CD4-positive, alpha-beta T cell (primary cell): ENCODE results near the gene TMEM208. TPM values are rescaled to one million over a fixed set of nuclear protein-coding genes. Genes with fewer than 3 reads are reported as not detected.

Source experiments
- ATAC-seq: fragments of 200-7000 bp; cut with Tn5 transposase; one replicate; pipeline ENCODE4 v1.10.0; 2022; ENCODE audit warnings: mild to moderate bottlenecking; ENCODE audit not compliant: poor library complexity
- CTCF ChIA-PET: fragments of 350-600 bp; sonication (Branson Sonifier 250); formaldehyde crosslinking; loops from one replicate; lab custom pipeline; 2021; ENCODE audit warnings: antibody characterized with exemption, inconsistent platforms; lab: Charles Lee
- POLR2A ChIA-PET: fragments of 350-600 bp; sonication (Branson Sonifier 250); formaldehyde crosslinking; loops from one replicate; lab custom pipeline; 2021; ENCODE audit warnings: antibody characterized with exemption, inconsistent platforms; lab: Charles Lee
- DNase-seq, 14 experiments: peaks; one replicate each; pipeline ENCODE4 v3.0.0-alpha.2; 2013 to 2020; ENCODE audit warnings: mixed read lengths in 2 of 14
- H3K27ac ChIP-seq, 2 donors: one replicate each; pipeline versions ENCODE4 v1.5.1 to v1.7.0; 2013; ENCODE audit warnings: low read length in 2 of 2, low read depth in 1 of 2, mild to moderate bottlenecking in 1 of 2
- H3K27me3 ChIP-seq, 2 experiments: 1 replicate in 1 of 2; 2 replicates in 1 of 2; pipeline versions ENCODE4 v1.6.1 to v1.7.0; 2013; ENCODE audit warnings: low read length in 2 of 2, control low read depth in 1 of 2, mild to moderate bottlenecking in 1 of 2, moderate library complexity in 1 of 2; ENCODE audit not compliant: insufficient read depth in 2 of 2, control insufficient read depth in 1 of 2
- H3K36me3 ChIP-seq: one replicate; pipeline ENCODE4 v1.6.1; 2013; ENCODE audit warnings: low read length, control low read depth; ENCODE audit not compliant: insufficient read depth
- H3K4me1 ChIP-seq: one replicate; pipeline ENCODE4 v1.6.1; 2013; ENCODE audit warnings: low read length, control low read depth; ENCODE audit not compliant: insufficient read depth
- H3K4me3 ChIP-seq: one replicate; pipeline ENCODE4 v1.5.1; 2013; ENCODE audit warnings: mild to moderate bottlenecking, low read length, moderate library complexity
- H3K9me3 ChIP-seq, 2 experiments: 1 replicate in 1 of 2; 2 replicates in 1 of 2; pipeline versions ENCODE4 v1.6.1 to v1.7.0; 2013; ENCODE audit warnings: low read length in 2 of 2, mild to moderate bottlenecking in 2 of 2, control low read depth in 1 of 2, moderate library complexity in 1 of 2; ENCODE audit not compliant: control insufficient read depth in 1 of 2, insufficient read depth in 1 of 2
- H3K27ac Mint-ChIP-seq: one replicate; pipeline ENCODE4 v1.8.0; 2020; ENCODE audit warnings: mixed read lengths
- H3K27me3 Mint-ChIP-seq: one replicate; pipeline ENCODE4 v1.8.0; 2021; ENCODE audit warnings: mixed read lengths
- H3K36me3 Mint-ChIP-seq: one replicate; pipeline ENCODE4 v1.8.0; 2021; ENCODE audit warnings: low read depth, mixed read lengths
- H3K4me1 Mint-ChIP-seq: one replicate; pipeline ENCODE4 v1.8.0; 2021; ENCODE audit warnings: low read depth, mixed read lengths
- H3K4me3 Mint-ChIP-seq: one replicate; pipeline ENCODE4 v1.8.0; 2020; ENCODE audit warnings: mild to moderate bottlenecking, mixed read lengths
- H3K9me3 Mint-ChIP-seq: one replicate; pipeline ENCODE4 v1.8.0; 2020; ENCODE audit warnings: mixed read lengths
- intact Hi-C, 2 experiments: fragments of 100-400 bp; cut with DNase I in 1 of 2; cut with micrococcal nuclease in 1 of 2; formaldehyde crosslinking; loops; one replicate each; pipeline versions ENCODE4 v1.15.1 to v1.9.0; 2023 to 2025; cut with DNase I, micrococcal nuclease
- total RNA-seq, 174 experiments: library from RNA in 2 of 174; stranded (reverse) in 2 of 174; gene quantifications; one replicate each; pipeline ENCODE4 v1.2.3 and lab custom pipeline; 2021 to 2026
- TF ChIP-seq, protein P1 (sequence below): fragments of 200-600 bp; IDR thresholded peaks from one replicate; pipeline ENCODE4 v1.8.0; 2022; ENCODE audit warnings: antibody characterized with exemption, mild to moderate bottlenecking

Gene TMEM208
- total RNA-seq, 2 experiments from 2014 or later, result 35.8 to 37.6 TPM

- Histone ChIP-seq H3K4me1 (peaks cover 41% of the 10 kb centered on the region), H3K27ac (no peak overlapping the region), H3K36me3 (no peaks in the 10 kb centered on the region), H3K9me3 (no peaks in the 10 kb centered on the region), H3K27me3 (peaks cover 0 to 12% of the 10 kb centered on the region in 2 experiments), H3K4me3 (no peak overlapping the region)
- ChIA-PET POLR2A (interaction anchor here (2.5 to 5.2 kb wide), 2 partner anchors 10 to 21 kb away, joined by 6 to 51 read pairs; partner anchors contain the start of genes E2F4, FBXL8 and TRADD), CTCF (interaction anchor here (1.5 to 1.7 kb wide), 2 partner anchors 27 to 228 kb away, joined by 5 to 6 read pairs; no protein-coding TSS in a partner anchor)
- Mint-ChIP-seq H3K27me3 (peaks cover 12% of the 10 kb centered on the region), H3K9me3 (no peaks in the 10 kb centered on the region), H3K4me3 (no peak overlapping the region), H3K27ac (no peak overlapping the region), H3K4me1 (peaks cover 25% of the 10 kb centered on the region), H3K36me3 (no peaks in the 10 kb centered on the region)
- ATAC-seq (no peak), DNase-seq (no peak)
- intact Hi-C loops, result loop anchor here (2.0 to 10.0 kb wide), 4 partner anchors 19 to 167 kb away; partner anchors contain the start of gene PHAF1 (in 1 of the 2)
- TF ChIP-seq, protein P1, sequence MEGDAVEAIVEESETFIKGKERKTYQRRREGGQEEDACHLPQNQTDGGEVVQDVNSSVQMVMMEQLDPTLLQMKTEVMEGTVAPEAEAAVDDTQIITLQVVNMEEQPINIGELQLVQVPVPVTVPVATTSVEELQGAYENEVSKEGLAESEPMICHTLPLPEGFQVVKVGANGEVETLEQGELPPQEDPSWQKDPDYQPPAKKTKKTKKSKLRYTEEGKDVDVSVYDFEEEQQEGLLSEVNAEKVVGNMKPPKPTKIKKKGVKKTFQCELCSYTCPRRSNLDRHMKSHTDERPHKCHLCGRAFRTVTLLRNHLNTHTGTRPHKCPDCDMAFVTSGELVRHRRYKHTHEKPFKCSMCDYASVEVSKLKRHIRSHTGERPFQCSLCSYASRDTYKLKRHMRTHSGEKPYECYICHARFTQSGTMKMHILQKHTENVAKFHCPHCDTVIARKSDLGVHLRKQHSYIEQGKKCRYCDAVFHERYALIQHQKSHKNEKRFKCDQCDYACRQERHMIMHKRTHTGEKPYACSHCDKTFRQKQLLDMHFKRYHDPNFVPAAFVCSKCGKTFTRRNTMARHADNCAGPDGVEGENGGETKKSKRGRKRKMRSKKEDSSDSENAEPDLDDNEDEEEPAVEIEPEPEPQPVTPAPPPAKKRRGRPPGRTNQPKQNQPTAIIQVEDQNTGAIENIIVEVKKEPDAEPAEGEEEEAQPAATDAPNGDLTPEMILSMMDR, result no peak
These were observed 44.6 kb upstream of the TMEM208 start for GRCh38 chr16:67182288-67182687.

- no peaks in the 10 kb centered on the region for H3K9me3 Mint-ChIP-seq
- no peaks in the 10 kb centered on the region for H3K36me3 Mint-ChIP-seq
- Histone ChIP-seq H3K36me3 (no peaks in the 10 kb centered on the region), H3K27ac (peak overlapping the region; percentile 87 to 89), H3K4me1 (peaks cover 32% of the 10 kb centered on the region), H3K9me3 (no peaks in the 10 kb centered on the region), H3K27me3 (peaks cover 0 to 6% of the 10 kb centered on the region in 2 experiments), H3K4me3 (peak overlapping the region; percentile 86)
- ATAC-seq (no peak), DNase-seq (no peak)
- intact Hi-C loops, result loop anchor here (2.0 to 10.0 kb wide), 4 partner anchors 20 to 168 kb away; partner anchors contain the start of gene PHAF1 (in 1 of the 2)
- ChIA-PET POLR2A (interaction anchor here (0.8 to 5.2 kb wide), 5 partner anchors 9 to 165 kb away, joined by 3 to 51 read pairs (median 6); partner anchors contain the start of genes E2F4, FBXL8, TMEM208 and TRADD), CTCF (interaction anchor here (1.5 to 1.7 kb wide), 3 partner anchors 23 to 229 kb away, joined by 5 to 6 read pairs (median 5); partner anchors contain the start of genes FBXL8 and TRADD)
- H3K27ac Mint-ChIP-seq, result no peak overlapping the region
- H3K4me1 Mint-ChIP-seq, result peaks cover 18% of the 10 kb centered on the region
- H3K27me3 Mint-ChIP-seq, result peaks cover 7% of the 10 kb centered on the region
- TF ChIP-seq, protein P1, result no peak
- no peak overlapping the region for H3K4me3 Mint-ChIP-seq
These were observed 43.7 kb upstream of the TMEM208 start for GRCh38 chr16:67183284-67183626.

DNA sequence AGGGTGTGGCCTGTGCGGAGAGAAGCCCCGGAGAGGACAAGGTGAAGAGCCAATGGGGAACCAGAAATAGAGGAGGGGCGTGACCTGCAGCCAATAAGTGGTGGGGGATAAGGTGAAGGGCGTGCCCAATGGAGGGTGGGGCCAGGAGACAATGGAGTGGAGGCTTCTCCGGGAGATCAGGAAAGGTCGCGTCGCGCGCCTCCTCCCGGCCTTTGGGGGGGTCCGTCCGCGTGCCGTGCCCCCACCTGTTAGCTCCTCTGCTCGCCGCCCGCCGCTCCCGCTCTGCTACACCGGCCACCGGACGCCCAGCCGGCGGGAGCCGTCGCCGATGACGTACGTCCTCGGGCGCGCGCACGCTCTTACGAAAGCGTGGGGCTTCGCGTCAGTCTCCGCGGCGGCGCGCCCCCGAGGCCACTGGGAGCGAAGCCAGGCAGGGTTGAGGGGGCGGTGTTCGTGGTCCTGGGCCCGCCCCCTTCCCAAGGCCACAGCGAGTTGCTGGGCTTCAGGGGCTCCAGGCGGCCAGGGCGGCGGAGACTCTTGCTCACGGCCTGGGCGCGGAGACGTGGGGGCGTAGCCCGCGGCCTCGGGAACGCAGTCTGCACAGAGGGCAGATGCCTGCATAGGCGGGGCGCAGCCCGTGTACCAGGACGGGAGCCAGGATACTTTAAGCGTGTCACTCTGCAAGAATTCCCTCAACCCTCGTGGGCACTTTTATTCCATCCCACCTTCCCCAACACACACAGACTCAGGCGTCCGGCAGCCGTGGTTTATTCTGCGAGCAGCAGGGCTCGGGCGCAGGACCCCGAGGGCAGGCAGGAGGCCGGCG, 43.1 kb upstream of the TMEM208 start, which contains the start of gene MATCAP1:
Gene MATCAP1, minus strand, starts transcription at position 337 of the 826 bp plus-strand sequence. CDS start 3,353 bp downstream, outside the sequence.
- H3K4me1 ChIP-seq, result peaks cover 26% of the 10 kb centered on the region
- DNase-seq, result peak; percentile 83 to 98 (median 89)
- H3K4me1 Mint-ChIP-seq, result peaks cover 15% of the 10 kb centered on the region
- ChIA-PET POLR2A (interaction anchor here (0.6 to 5.2 kb wide), 8 partner anchors 9 to 249 kb away, joined by 3 to 51 read pairs (median 6); partner anchors contain the start of genes CIAO2B, E2F4, FBXL8 and TMEM208), CTCF (interaction anchor here (1.0 to 2.5 kb wide), 5 partner anchors 24 to 230 kb away, joined by 3 to 16 read pairs (median 5); partner anchors contain the start of genes FBXL8 and TRADD)
- H3K27ac Mint-ChIP-seq, result peak within 1 kb of the TSS; percentile 90
- H3K27me3 Mint-ChIP-seq, result peaks cover 3% of the 10 kb centered on the region
- intact Hi-C loops, result loop anchor here (2.0 to 10.0 kb wide), 5 partner anchors 21 to 237 kb away; partner anchors contain the start of gene PHAF1 (in 1 of the 2)
- H3K27me3 ChIP-seq, result peaks cover 0 to 6% of the 10 kb centered on the region in 2 experiments
- H3K9me3 Mint-ChIP-seq, result no peaks in the 10 kb centered on the region
- peak within 1 kb of the TSS; percentile 87 to 89 for H3K27ac ChIP-seq
- H3K36me3 ChIP-seq, result no peaks in the 10 kb centered on the region
- H3K4me3 ChIP-seq, result peak within 1 kb of the TSS; percentile 86
- no peaks in the 10 kb centered on the region for H3K36me3 Mint-ChIP-seq
- no peaks in the 10 kb centered on the region for H3K9me3 ChIP-seq
- TF ChIP-seq, protein P1, result no peak
- H3K4me3 Mint-ChIP-seq, result peak within 1 kb of the TSS; percentile 94
- peak; percentile 94 for ATAC-seq
